Heart right ventricle (tissue), 12 donors: ENCODE measurements around the gene LMTK3. TPM values are rescaled to one million over a fixed set of nuclear protein-coding genes. Genes with fewer than 3 reads are reported as not detected.

Experiments used
- polyA plus RNA-seq, 2 donors: library from polyadenylated mRNA; stranded (reverse); fragments of 200-250 nt; gene quantifications; one replicate each; pipeline ENCODE4 v1.2.3, GENCODE V29; 2013
- total RNA-seq, 10 donors: library from RNA; stranded (reverse); fragmentation: NEBNext Ultra II Directional in 3 of 10; extraction: Animal tissue kit (Norgen Biotek cat#: 25700) in 3 of 10; gene quantifications; one replicate each; pipeline versions ENCODE4 v1.2.1 to v1.2.4, GENCODE V29; 2021 to 2023
- donor health status: ischemic (EF 13 %, LVEDD 7.1; RV severe dilation, severe dysfunction).
- donor health status: healthy with polysubstance abuse.
- donor health status: DM: no; HTN: yes; CAD: no.
- donor health status: DM: no; HTN: no; CAD: no.
- donor health status: ischemic (EF 25% LVEDD 6.9; RV normal size, moderate dysfunction).
- donor health status: ischemic (EF 25% LVEDD 5.7; RV mildly dilated, moderate dysfunction).
- donor health status: healthy.
- donor health status: nonischemic (EF 11% LVEDD 7.7; RV severe dilation, severe dysfunction).
- donor health status: DM: yes; HTN: yes; CAD: no.
- donor health status: PGD.
- donor health status: ischemic (EF 29% LVEDD 5.4; RV normal size, mild dysfunction).
- donor health status: nonischemic (EF 23%, LVEDD 6.1; RV moderate dilation, normal function).

LMTK3 gene
- total and polyA plus RNA-seq, 12 donors = 0.12 to 1.5 (median 0.88) TPM

Other genes with a start within 250 kb of the LMTK3 start
- under 1 TPM; 0.18 to 0.64 (median 0.33) TPM for gene ZNF114, start 241.8 kb downstream of the LMTK3 start, total RNA-seq
- gene ZNF114, start 241.8 kb downstream of the LMTK3 start, polyA plus RNA-seq = under 1 TPM; 0.29 to 0.66 TPM
- gene EMP3, start 186.3 kb downstream of the LMTK3 start, total RNA-seq = 100 to 1,000 TPM in 1 of 10 donors, 10 to 100 TPM in 9; 18.8 to 119 (median 32.8) TPM
- 100 to 1,000 TPM; 116 to 124 TPM for gene EMP3, start 186.3 kb downstream of the LMTK3 start, polyA plus RNA-seq
- 100 to 1,000 TPM in 1 of 10 donors, 10 to 100 TPM in 9; 51.8 to 110 (median 89.5) TPM for gene TMEM143, start 147.9 kb downstream of the LMTK3 start, total RNA-seq
- gene TMEM143, start 147.9 kb downstream of the LMTK3 start, polyA plus RNA-seq = 10 to 100 TPM in 1 of 2 donors, 1 to 10 TPM in 1; 9.7 to 48.1 TPM
- not detected for gene SYNGR4, start 147.5 kb downstream of the LMTK3 start, total RNA-seq
- not detected for gene SYNGR4, start 147.5 kb downstream of the LMTK3 start, polyA plus RNA-seq
- 10 to 100 TPM; 63.2 to 95.2 (median 73.2) TPM for gene KDELR1, start 120.3 kb downstream of the LMTK3 start, total RNA-seq
- 10 to 100 TPM; 55.1 to 96.0 TPM for gene KDELR1, start 120.3 kb downstream of the LMTK3 start, polyA plus RNA-seq
- 1 to 10 TPM in 1 of 10 donors, under 1 TPM in 9; 0.04 to 1.0 (median 0.19) TPM for gene GRIN2D, start 118.2 kb downstream of the LMTK3 start, total RNA-seq
- gene GRIN2D, start 118.2 kb downstream of the LMTK3 start, polyA plus RNA-seq = under 1 TPM; 0.22 to 0.23 TPM
- 10 to 100 TPM; 13.2 to 26.2 (median 17.0) TPM for gene GRWD1, start 65.9 kb downstream of the LMTK3 start, total RNA-seq
- 10 to 100 TPM in 1 of 2 donors, 1 to 10 TPM in 1; 5.6 to 22.8 TPM for gene GRWD1, start 65.9 kb downstream of the LMTK3 start, polyA plus RNA-seq
- under 1 TPM; 0.13 to 0.52 (median 0.30) TPM for gene KCNJ14, start 56.3 kb downstream of the LMTK3 start, total RNA-seq
- under 1 TPM; 0.29 to 0.43 TPM for gene KCNJ14, start 56.3 kb downstream of the LMTK3 start, polyA plus RNA-seq
- 10 to 100 TPM; 25.8 to 40.4 (median 32.2) TPM for gene CYTH2, start 42.5 kb downstream of the LMTK3 start, total RNA-seq
- 10 to 100 TPM; 28.2 to 41.9 TPM for gene CYTH2, start 42.5 kb downstream of the LMTK3 start, polyA plus RNA-seq
- gene SULT2B1, start 40.3 kb upstream of the LMTK3 start, total RNA-seq = under 1 TPM in 3 of 10 donors, not detected in 7; 0.42 to 0.70 (median 0.42) TPM
- under 1 TPM; 0.13 to 0.44 TPM for gene SULT2B1, start 40.3 kb upstream of the LMTK3 start, polyA plus RNA-seq
- gene SPACA4, start 94.9 kb upstream of the LMTK3 start, total RNA-seq = not detected
- gene SPACA4, start 94.9 kb upstream of the LMTK3 start, polyA plus RNA-seq = not detected
- gene FAM83E, start 103.2 kb upstream of the LMTK3 start, total RNA-seq = not detected
- under 1 TPM in 1 of 2 donors, not detected in 1; 0.01 TPM for gene FAM83E, start 103.2 kb upstream of the LMTK3 start, polyA plus RNA-seq
- gene RPL18, start 107.3 kb upstream of the LMTK3 start, total RNA-seq = 100 to 1,000 TPM; 493 to 753 (median 543) TPM
- gene RPL18, start 107.3 kb upstream of the LMTK3 start, polyA plus RNA-seq = 1,000 to 10,000 TPM; 1,418 to 2,257 TPM
- 10 to 100 TPM in 2 of 10 donors, 1 to 10 TPM in 8; 5.7 to 13.0 (median 7.7) TPM for gene SPHK2, start 107.7 kb upstream of the LMTK3 start, total RNA-seq
- 10 to 100 TPM in 1 of 2 donors, 1 to 10 TPM in 1; 8.7 to 15.9 TPM for gene SPHK2, start 107.7 kb upstream of the LMTK3 start, polyA plus RNA-seq
- gene DBP, start 125.5 kb upstream of the LMTK3 start, total RNA-seq = 10 to 100 TPM in 8 of 10 donors, 1 to 10 TPM in 2; 2.4 to 30.0 (median 12.8) TPM
- gene DBP, start 125.5 kb upstream of the LMTK3 start, polyA plus RNA-seq = 10 to 100 TPM in 1 of 2 donors, 1 to 10 TPM in 1; 5.8 to 11.6 TPM
- gene CA11, start 134.4 kb upstream of the LMTK3 start, total RNA-seq = 1 to 10 TPM; 1.8 to 9.6 (median 3.8) TPM
- gene CA11, start 134.4 kb upstream of the LMTK3 start, polyA plus RNA-seq = 10 to 100 TPM in 1 of 2 donors, 1 to 10 TPM in 1; 3.2 to 24.5 TPM
- under 1 TPM in 6 of 10 donors, not detected in 4; 0.17 to 0.68 (median 0.28) TPM for gene NTN5, start 161.2 kb upstream of the LMTK3 start, total RNA-seq
- under 1 TPM; 0.17 to 0.37 TPM for gene NTN5, start 161.2 kb upstream of the LMTK3 start, polyA plus RNA-seq
- not detected for gene FUT2, start 184.1 kb upstream of the LMTK3 start, total RNA-seq
- gene FUT2, start 184.1 kb upstream of the LMTK3 start, polyA plus RNA-seq = under 1 TPM in 1 of 2 donors, not detected in 1; 0.07 TPM
- gene MAMSTR, start 207.9 kb upstream of the LMTK3 start, total RNA-seq = 1 to 10 TPM; 1.9 to 7.5 (median 3.4) TPM
- gene MAMSTR, start 207.9 kb upstream of the LMTK3 start, polyA plus RNA-seq = 1 to 10 TPM; 2.4 to 6.4 TPM
- 10 to 100 TPM; 13.6 to 23.5 (median 15.4) TPM for gene RASIP1, start 228.8 kb upstream of the LMTK3 start, total RNA-seq
- gene RASIP1, start 228.8 kb upstream of the LMTK3 start, polyA plus RNA-seq = 10 to 100 TPM; 19.9 to 27.3 TPM
- gene IZUMO1, start 235.1 kb upstream of the LMTK3 start, total RNA-seq = under 1 TPM in 9 of 10 donors, not detected in 1; 0.12 to 0.95 (median 0.68) TPM
- gene IZUMO1, start 235.1 kb upstream of the LMTK3 start, polyA plus RNA-seq = 1 to 10 TPM in 1 of 2 donors, under 1 TPM in 1; 0.39 to 1.3 TPM
- gene FUT1, start 240.8 kb upstream of the LMTK3 start, total RNA-seq = 1 to 10 TPM; 1.8 to 5.7 (median 2.7) TPM
- 1 to 10 TPM; 2.2 to 5.4 TPM for gene FUT1, start 240.8 kb upstream of the LMTK3 start, polyA plus RNA-seq
- gene FGF21, start 243.7 kb upstream of the LMTK3 start, total RNA-seq = not detected
- not detected for gene FGF21, start 243.7 kb upstream of the LMTK3 start, polyA plus RNA-seq